HG03139 (cell line): ENCODE measurements around the gene SHROOM4.

ENCODE experiments used
- ATAC-seq: cut with Tn5 transposase; IDR thresholded peaks from one replicate; pipeline ENCODE4 v1.9.1; 2021; ENCODE audit not compliant: unreplicated experiment

The SHROOM4 gene

GRCh38 chrX:50622751-50623150 lies 191.2 kb downstream of the SHROOM4 start:
- ATAC-seq: no peak

DNA sequence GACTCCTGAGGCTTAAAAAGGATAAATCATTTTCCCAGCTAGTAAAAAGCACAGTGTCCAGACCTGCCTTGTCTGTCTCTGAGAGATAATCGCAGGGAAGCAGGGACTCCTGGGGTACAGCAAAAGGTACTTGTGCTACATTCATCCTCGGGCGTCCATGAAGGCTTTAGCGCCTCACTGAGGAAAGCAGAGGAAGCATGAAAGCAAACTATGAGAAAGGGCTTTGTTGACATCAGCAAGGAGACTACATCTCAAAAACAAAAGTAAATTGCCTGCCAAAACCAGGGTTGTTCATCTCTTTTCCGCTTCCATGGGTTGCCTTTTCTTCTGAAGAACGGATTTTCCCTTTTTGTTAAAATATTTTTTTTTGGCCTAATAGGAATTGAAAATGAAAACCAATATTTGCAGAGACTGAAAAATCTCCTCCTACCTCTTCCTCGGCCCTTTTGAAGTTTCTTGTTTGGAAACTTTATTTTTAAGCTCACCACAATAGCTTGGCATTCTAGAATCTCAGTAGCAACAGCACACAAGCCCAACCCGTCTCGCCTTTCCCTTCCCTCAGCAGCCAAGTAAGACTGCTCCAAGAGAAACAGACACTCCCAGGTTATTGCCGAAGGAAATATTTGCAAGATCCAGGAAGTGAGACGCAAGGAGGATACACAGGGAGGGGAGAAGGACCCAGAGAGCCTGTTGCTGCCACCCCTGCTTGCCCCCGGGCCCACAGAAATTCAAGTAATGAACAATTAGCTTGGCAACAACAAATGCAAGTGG lies 195.0 kb downstream of the SHROOM4 start:
- no peak for ATAC-seq

DNA sequence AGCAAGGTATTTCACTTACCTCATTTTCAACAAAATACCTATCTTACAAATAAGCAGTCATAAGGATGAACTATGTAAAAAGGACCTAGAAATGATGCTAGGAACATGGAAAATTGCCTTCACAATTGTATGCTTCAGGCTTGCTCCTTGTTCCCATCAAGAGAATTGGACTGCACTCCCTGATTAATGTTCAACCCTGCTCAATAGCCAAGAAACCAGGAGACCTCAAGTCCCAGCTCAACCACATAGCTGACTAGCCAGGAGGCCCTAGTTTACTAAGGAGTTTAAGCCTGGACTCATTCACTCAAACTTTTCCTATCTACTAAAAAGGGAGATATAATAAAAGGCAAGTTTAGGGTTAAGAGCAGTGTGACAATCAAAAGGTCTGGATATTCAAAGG lies 196.8 kb downstream of the SHROOM4 start:
- ATAC-seq: no peak

GRCh38 chrX:50615570-50616158 lies 198.3 kb downstream of the SHROOM4 start:
- ATAC-seq: no peak

- no peak for ATAC-seq
These were observed 199.5 kb downstream of the SHROOM4 start for GRCh38 chrX:50614460-50614859.

- ATAC-seq: no peak
These were observed 200.1 kb downstream of the SHROOM4 start for GRCh38 chrX:50613846-50614245.

DNA sequence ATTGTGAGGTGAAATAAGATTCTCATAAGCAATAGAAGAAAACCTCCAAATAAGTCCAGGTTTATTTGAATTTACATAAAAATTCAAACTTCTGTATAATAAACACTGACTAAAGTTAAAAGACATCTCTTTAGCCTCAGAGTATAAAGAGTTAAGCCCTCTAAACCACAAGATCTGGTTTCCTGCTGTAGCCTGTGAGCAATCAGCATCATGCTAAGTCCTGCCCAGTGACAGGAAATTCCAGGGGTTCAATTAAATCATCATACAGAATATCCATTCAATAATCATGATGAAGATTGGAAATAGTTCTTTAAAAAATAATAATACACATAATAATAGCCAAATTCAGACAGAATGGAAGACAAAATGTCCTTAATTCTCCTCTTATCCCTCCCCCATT lies 204.2 kb downstream of the SHROOM4 start:
- no peak for ATAC-seq

- no peak for ATAC-seq
These were observed 207.6 kb downstream of the SHROOM4 start for GRCh38 chrX:50606300-50606950.

GRCh38 chrX:50596056-50596455 lies 217.9 kb downstream of the SHROOM4 start:
- no peak for ATAC-seq

GRCh38 chrX:50594788-50595187 lies 219.2 kb downstream of the SHROOM4 start:
- ATAC-seq: no peak

DNA sequence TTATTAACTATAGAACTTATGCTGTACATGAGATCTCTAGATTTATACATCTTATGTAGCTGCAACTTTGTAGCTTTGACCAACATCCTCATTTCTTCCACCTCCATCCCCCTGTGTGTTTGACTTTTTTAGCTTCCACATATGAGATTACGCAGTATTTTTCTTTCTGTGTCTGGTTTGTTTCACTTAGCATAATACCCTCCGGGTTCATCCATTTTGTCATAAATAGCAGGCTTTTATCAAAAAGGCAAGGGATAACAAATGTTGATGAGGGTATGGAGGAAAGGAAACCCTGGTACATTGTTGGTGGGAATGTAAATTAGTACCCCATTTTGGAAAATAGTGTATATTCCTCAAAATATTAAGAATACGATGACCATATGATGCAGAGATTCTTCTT lies 227.0 kb downstream of the SHROOM4 start:
- ATAC-seq: no peak

DNA sequence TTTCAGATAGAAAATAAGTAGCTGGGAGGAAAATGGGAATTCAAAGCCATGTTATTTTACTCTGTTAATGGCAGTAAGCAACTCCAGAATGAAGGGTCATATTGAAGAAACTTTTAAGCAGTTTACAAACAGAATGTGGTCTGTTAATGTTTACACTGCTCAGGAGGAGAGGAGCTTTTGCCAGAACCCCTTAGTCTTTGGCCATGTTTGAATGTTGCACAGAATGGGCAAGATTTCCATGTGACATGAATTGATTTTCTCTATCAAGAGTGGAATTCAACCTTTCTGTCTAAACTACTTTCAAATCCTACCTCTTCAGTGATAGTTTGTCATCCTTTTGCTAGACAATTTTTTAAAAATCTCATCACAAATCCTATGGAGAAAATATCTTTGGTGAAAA lies 227.6 kb downstream of the SHROOM4 start:
- ATAC-seq: no peak

GRCh38 chrX:50581405-50581804 lies 232.6 kb downstream of the SHROOM4 start:
- ATAC-seq: no peak

DNA sequence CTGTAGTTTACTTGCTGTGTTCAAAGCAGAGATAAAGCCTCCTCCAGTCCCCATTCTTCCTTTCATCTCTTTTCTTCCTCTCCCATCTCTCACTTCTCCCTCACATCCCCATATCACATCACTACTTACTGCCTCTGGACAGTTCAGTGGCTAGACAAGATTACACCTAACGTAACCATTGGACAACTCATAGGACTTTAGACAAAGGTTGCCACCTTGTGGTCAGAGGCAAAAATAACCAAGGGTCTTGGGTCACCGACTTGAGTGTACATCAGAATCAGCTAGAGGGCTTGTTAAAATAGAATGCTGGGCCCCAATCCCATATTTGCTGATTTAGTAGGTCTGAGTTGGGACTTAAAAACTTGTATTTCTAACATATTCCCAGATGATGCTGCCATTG lies 234.0 kb downstream of the SHROOM4 start:
- no peak for ATAC-seq

DNA sequence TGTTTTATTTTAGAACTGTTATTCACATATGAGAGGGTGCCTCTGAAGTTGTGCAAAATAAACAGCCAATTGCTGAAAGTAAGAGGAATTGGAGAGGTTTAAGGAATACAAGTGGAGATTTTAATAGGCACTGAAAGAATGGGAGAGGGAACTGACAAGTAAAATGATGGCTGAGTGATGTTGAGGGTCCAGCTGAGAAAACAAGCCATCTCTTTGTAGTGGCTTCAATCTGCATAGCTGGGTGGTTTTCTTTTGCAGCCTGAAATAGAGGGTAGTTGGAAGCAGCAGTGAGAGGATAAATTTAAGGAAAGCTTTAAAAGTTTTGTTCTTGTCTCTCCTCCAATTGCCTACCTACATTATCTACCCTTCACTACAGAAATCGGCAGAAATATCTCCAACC lies 236.7 kb downstream of the SHROOM4 start:
- ATAC-seq: no peak

- ATAC-seq: no peak
These were observed 246.4 kb downstream of the SHROOM4 start for GRCh38 chrX:50567636-50568035.

DNA sequence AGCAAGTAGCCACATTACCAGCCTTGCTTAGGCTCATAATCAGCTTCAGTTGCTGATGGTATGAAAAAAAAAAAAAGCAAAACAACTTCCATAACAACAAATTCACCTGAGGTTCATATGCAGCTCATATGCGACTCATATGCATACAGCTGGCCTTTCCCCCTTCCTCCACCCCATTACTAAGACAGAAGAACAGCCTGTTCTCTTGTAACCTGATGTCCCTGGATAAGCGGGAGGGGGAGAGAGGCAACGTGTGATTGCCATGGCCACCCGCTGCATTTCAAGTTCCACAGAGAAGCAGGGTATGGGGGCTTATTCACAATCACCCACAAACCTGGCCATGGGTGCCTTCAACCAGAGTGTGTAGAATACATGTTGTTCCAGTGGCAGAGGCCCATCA lies 248.3 kb downstream of the SHROOM4 start:
- ATAC-seq: no peak
